Spleen (tissue), 7 donors: ENCODE measurements around the gene OR14C36.

ENCODE experiments used
- CTCF ChIP-seq, 11 experiments: fragments of 200-600 bp in 7 of 11; fragments of 450-650 bp in 4 of 11; sonication (generic) in 4 of 11; IDR thresholded peaks in 8 of 11; conservative IDR thresholded peaks in 3 of 11; 1 replicate in 7 of 11; 2 replicates in 4 of 11; pipeline versions ENCODE4 v1.4.0 to v1.8.0; 2016 to 2021; ENCODE audit warnings: antibody characterized with exemption in 11 of 11, inconsistent platforms in 4 of 11, mild to moderate bottlenecking in 1 of 11
- POLR2A ChIP-seq, 3 donors: fragments of 450-650 bp; IDR thresholded peaks; one replicate each; pipeline ENCODE4 v1.5.1; 2017; ENCODE audit warnings: antibody characterized with exemption in 3 of 3, mild to moderate bottlenecking in 1 of 3
- POLR2AphosphoS5 ChIP-seq, 3 donors: sonication (generic); formaldehyde crosslinking; IDR thresholded peaks; one replicate each; pipeline ENCODE4 v1.5.1; 2017; ENCODE audit warnings: antibody characterized with exemption in 3 of 3
- donor health status: DM: no; HTN: no; CAD: no; lungs with moderate emphysema.
- donor health status: DM: no; HTN: no; CAD: no.
- donor health status: DM: no; HTN: no; CAD: no.

- TF ChIP-seq POLR2A (IDR thresholded peaks at IDR 0.05), result no peak
- TF ChIP-seq CTCF (IDR thresholded peaks at IDR 0.05 in 8 of 11, conservative IDR thresholded peaks at IDR 0.05 in 3 of 11), result no peak
- no peak for TF ChIP-seq POLR2AphosphoS5 (IDR thresholded peaks at IDR 0.05)
These were observed 12.6 kb downstream of the OR14C36 start, which contains the start of gene OR2T4 for GRCh38 chr1:248361121-248361715.
